ENCODE results near the gene AZI2. TPM values are rescaled to one million over a fixed set of nuclear protein-coding genes. Genes with fewer than 3 reads are reported as not detected.

Gene AZI2
- total RNA-seq, 4 donors from 2014 or later, result 31.0 to 119 (median 65.0) TPM

DNA sequence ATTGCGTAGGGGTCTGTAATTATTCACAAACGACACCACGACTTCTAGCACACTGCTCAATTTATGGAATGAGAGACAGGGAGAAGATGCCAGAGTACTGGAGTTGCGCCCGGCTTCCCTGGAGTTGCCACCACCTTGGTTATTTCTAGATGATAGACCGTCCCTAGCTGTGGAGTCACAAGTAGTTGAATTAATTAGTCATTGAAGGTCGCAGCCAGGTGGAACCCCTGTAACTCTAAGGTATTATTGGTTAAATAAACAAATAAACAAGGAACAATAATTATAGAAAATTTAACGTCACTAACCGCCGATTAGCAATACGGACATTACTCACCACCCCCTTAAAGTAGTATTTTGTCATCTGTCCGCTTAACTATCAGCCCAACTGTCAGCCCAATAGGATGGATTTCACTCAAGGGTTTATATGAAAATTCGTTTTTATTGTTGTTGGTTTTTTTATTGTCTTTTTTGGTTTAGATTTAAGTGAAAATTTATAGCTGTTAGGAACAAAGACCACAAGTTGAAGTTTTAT is 911 bp upstream of the AZI2 start:
- DNase-seq, result no peak
- TF ChIP-seq, protein P1, sequence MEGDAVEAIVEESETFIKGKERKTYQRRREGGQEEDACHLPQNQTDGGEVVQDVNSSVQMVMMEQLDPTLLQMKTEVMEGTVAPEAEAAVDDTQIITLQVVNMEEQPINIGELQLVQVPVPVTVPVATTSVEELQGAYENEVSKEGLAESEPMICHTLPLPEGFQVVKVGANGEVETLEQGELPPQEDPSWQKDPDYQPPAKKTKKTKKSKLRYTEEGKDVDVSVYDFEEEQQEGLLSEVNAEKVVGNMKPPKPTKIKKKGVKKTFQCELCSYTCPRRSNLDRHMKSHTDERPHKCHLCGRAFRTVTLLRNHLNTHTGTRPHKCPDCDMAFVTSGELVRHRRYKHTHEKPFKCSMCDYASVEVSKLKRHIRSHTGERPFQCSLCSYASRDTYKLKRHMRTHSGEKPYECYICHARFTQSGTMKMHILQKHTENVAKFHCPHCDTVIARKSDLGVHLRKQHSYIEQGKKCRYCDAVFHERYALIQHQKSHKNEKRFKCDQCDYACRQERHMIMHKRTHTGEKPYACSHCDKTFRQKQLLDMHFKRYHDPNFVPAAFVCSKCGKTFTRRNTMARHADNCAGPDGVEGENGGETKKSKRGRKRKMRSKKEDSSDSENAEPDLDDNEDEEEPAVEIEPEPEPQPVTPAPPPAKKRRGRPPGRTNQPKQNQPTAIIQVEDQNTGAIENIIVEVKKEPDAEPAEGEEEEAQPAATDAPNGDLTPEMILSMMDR (IDR thresholded peaks at IDR 0.05), result no peak
- in situ Hi-C loops (cut with MboI; ENCODE audit: low pct_ligation_motif_present in 1 of 4, low pct_unique_long_range_greater_than_20kb in 1 of 4, low sequenced_read_pairs in 3 of 4) (loop anchor here in 2 of 4 donors (25.0 kb wide), 1 partner anchor 1037 kb away; no protein-coding TSS in a partner anchor), intact Hi-C loops (cut with DNase I; ENCODE audit: low total_unique reads) (no loop called here)
- H3K27me3 ChIP-seq, result no peaks in the 10 kb centered on the region
- peak overlapping the region; percentile 70 to 98 (median 86) for H3K4me3 ChIP-seq
- H3K9me3 ChIP-seq, result peaks cover 12 to 21% of the 10 kb centered on the region in 2 donors
- peak overlapping the region; percentile 98 to 100 (median 98) for H3K27ac ChIP-seq
- peaks cover 0 to 15% (median under 1%) of the 10 kb centered on the region in 4 donors for H3K36me3 ChIP-seq
- peaks cover 14 to 44% (median 25%) of the 10 kb centered on the region in 4 donors for H3K4me1 ChIP-seq
- 26 to 38% methylated on average over 10 to 13 of the region's 13 CpGs for WGBS, 2 donors (ENCODE audit: low coverage in 1 of 2)

DNA sequence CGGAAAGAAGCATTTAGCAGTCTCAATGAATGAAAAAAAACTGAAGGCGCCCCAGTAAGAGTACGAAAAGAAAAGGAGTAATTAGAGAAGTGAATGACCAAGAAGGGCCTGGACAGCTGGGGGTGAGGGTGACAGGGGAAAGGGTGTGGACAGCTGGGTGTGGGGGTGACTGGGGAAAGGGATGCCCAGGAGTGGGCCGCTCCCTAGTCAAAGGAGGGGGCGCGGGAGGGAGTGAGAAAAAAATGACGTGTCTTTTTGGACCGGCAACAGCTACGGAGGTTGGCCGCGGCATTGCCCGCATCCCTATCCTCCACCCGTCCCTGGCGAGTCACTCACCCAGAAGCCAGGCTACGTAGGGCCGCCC is 377 bp downstream of the AZI2 start:
- H3K27ac ChIP-seq, result peak overlapping the region; percentile 98 to 100 (median 98)
- in situ Hi-C loops (cut with MboI; ENCODE audit: low pct_ligation_motif_present in 1 of 4, low pct_unique_long_range_greater_than_20kb in 1 of 4, low sequenced_read_pairs in 3 of 4), result loop anchor here in 2 of 4 donors (25.0 kb wide), 1 partner anchor 1036 kb away; no protein-coding TSS in a partner anchor
- peaks cover 5 to 15% of the 10 kb centered on the region in 2 donors for H3K9me3 ChIP-seq
- H3K36me3 ChIP-seq, result peaks cover 0 to 7% (median under 1%) of the 10 kb centered on the region in 4 donors
- peaks cover 14 to 55% (median 28%) of the 10 kb centered on the region in 4 donors for H3K4me1 ChIP-seq
- intact Hi-C loops (cut with DNase I; ENCODE audit: low total_unique reads), result no loop called here
- TF ChIP-seq POLR2A (IDR thresholded peaks at IDR 0.05), result no peak
- TF ChIP-seq POLR2AphosphoS5 (IDR thresholded peaks at IDR 0.05), result peak in 1 of 3 donors; percentile 5
- no peak for TF ChIP-seq EP300 (IDR thresholded peaks at IDR 0.05; ENCODE audit: low read depth)
- TF ChIP-seq, protein P1 (IDR thresholded peaks at IDR 0.05), result no peak
- H3K27me3 ChIP-seq, result no peaks in the 10 kb centered on the region
- DNase-seq, result no peak
- WGBS, 2 donors (ENCODE audit: low coverage in 1 of 2), result 0 to 1% methylated on average over 6 to 16 of the region's 16 CpGs
- H3K4me3 ChIP-seq, result peak overlapping the region; percentile 70 to 98 (median 86)

DNA sequence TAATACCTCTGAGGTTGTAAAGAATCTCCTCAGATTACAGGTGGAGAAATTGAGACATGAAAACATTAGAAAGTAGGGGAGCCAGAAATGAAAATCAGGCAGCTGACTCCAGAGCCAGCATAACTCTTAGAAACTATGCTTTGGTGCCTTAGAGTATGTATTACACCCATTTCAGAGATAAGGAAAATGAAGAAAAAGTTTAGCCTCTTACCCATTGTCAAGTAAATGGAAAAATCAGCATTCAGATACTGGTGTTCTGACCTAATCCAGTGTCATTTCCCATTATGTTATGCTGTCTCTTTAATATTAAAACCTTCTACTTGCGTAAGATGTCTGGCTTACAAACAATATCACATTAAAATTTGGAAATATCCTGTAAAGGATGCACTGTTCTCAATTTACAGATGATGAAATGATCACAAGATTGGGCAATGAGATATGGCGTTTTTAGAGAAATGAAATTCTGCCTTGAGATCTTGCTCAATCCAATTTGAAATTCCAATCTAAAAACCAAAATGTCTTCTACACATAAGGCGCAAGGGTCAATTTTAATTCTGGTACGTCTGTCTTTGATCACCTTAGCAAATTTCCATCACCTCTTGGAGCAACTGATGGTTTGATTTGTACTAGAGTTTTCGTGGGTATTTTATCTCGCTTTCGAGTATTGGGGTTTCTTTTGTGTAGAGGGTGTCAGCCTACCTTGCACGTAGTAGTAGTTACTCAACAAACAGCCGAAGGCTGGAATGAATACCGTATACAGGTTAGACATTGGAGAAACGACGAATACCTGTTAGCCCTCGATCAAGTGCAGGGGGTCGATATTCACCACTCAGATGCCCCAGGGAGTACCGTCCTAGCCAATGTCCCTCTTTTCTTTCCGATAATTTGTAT is 1.0 kb downstream of the AZI2 start:
- intact Hi-C loops (cut with DNase I; ENCODE audit: low total_unique reads), result no loop called here
- TF ChIP-seq EP300 (IDR thresholded peaks at IDR 0.05; ENCODE audit: low read depth) (peak; percentile 36), POLR2AphosphoS5 (IDR thresholded peaks at IDR 0.05) (peak in 1 of 3 donors; percentile 68)
- TF ChIP-seq, protein P1 (IDR thresholded peaks at IDR 0.05), result no peak
- peaks cover 14 to 61% (median 30%) of the 10 kb centered on the region in 4 donors for H3K4me1 ChIP-seq

DNA sequence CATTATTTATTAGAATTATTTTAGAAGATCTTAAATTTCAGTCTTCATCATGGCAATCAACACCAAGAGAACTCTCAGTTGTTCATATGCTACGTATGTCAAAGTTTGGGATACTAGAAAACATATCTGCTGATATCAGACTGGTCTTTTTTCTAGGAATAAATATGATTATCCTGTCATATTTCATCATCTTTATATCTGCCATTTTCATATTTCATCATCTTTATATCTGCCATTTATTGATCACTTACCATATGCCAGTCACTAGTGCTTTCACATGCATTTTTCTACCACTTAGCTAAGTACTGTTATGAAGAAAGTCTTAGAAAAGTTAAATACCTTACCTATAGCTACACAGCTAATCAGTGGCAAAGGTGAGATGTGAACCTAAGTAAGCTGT is 2.9 kb downstream of the AZI2 start:
- intact Hi-C loops (cut with DNase I; ENCODE audit: low total_unique reads) (no loop called here), in situ Hi-C loops (cut with MboI; ENCODE audit: low pct_ligation_motif_present in 1 of 4, low pct_unique_long_range_greater_than_20kb in 1 of 4, low sequenced_read_pairs in 3 of 4) (loop anchor here in 2 of 4 donors (25.0 kb wide), 1 partner anchor 1033 kb away; no protein-coding TSS in a partner anchor)
- Histone ChIP-seq H3K4me3 (peak overlapping the region in 1 of 4 donors; percentile 78), H3K27me3 (no peaks in the 10 kb centered on the region), H3K27ac (no peak overlapping the region), H3K9me3 (no peaks in the 10 kb centered on the region), H3K4me1 (peaks cover 14 to 67% (median 30%) of the 10 kb centered on the region in 4 donors), H3K36me3 (peaks cover 0 to 2% (median 0%) of the 10 kb centered on the region in 4 donors)
- WGBS, 2 donors (ENCODE audit: low coverage in 1 of 2), result 91 to 96% methylated on average over 1 of the region's 1 CpG
- DNase-seq, result no peak
- TF ChIP-seq, protein P1 (IDR thresholded peaks at IDR 0.05), result no peak
- no peak for TF ChIP-seq POLR2A (IDR thresholded peaks at IDR 0.05)
- TF ChIP-seq EP300 (IDR thresholded peaks at IDR 0.05; ENCODE audit: low read depth), result no peak
- no peak for TF ChIP-seq POLR2AphosphoS5 (IDR thresholded peaks at IDR 0.05)

More for the DNA sequence above, 1.0 kb downstream of the AZI2 start:
- H3K27ac ChIP-seq, result peak overlapping the region; percentile 98 to 100 (median 98)
- in situ Hi-C loops (cut with MboI; ENCODE audit: low pct_ligation_motif_present in 1 of 4, low pct_unique_long_range_greater_than_20kb in 1 of 4, low sequenced_read_pairs in 3 of 4), result loop anchor here in 2 of 4 donors (25.0 kb wide), 1 partner anchor 1035 kb away; no protein-coding TSS in a partner anchor
- peak overlapping the region; percentile 70 to 98 (median 86) for H3K4me3 ChIP-seq
- peaks cover 4 to 9% of the 10 kb centered on the region in 2 donors for H3K9me3 ChIP-seq
- H3K27me3 ChIP-seq, result no peaks in the 10 kb centered on the region
- H3K36me3 ChIP-seq, result peaks cover 0 to 2% (median under 1%) of the 10 kb centered on the region in 4 donors
- WGBS, 2 donors (ENCODE audit: low coverage in 1 of 2), result 20 to 32% methylated on average over 16 of the region's 16 CpGs
- no peak for DNase-seq
